ENCODE measurements around the gene FNDC5.

Gene FNDC5

DNA sequence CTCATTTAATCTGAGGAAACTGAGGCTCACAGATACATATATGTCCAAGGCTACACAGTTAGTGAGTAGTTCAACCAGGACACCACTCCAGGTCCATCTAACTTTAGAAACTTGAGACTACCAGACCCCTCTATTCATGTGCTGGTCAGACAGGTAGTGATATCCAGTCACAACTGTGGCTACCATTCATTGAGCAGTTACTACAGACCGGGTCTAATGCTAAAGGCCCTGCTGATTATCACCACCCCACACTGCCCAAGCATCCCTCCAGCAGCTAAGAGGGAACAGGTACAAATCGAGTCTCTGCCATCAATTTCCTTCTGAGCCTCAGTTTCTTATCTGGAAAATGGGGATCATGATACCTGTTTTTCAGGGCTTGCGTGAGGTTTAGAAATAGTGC, 20.9 kb upstream of the FNDC5 start:
- H3K27ac ChIP-seq, result no peak overlapping the region
- TF ChIP-seq, protein P1, sequence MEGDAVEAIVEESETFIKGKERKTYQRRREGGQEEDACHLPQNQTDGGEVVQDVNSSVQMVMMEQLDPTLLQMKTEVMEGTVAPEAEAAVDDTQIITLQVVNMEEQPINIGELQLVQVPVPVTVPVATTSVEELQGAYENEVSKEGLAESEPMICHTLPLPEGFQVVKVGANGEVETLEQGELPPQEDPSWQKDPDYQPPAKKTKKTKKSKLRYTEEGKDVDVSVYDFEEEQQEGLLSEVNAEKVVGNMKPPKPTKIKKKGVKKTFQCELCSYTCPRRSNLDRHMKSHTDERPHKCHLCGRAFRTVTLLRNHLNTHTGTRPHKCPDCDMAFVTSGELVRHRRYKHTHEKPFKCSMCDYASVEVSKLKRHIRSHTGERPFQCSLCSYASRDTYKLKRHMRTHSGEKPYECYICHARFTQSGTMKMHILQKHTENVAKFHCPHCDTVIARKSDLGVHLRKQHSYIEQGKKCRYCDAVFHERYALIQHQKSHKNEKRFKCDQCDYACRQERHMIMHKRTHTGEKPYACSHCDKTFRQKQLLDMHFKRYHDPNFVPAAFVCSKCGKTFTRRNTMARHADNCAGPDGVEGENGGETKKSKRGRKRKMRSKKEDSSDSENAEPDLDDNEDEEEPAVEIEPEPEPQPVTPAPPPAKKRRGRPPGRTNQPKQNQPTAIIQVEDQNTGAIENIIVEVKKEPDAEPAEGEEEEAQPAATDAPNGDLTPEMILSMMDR (conservative IDR thresholded peaks at IDR 0.05), result no peak

DNA sequence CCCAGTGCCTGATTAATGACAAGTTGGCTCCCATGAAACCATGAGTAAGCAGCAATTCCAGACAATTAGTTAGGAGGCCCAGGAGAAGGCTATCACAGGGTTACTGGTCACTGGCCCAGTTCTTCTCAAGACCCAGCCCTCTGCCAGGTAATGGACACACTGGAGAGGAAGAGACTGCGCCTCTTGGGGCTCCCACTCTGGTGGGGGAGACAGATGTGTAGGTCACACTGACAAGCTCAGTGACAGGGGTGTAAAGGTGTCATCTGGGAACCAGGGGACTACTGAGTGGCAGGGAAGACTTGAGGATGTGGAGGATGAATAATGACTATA, 20.5 kb upstream of the FNDC5 start:
- TF ChIP-seq, protein P1 (conservative IDR thresholded peaks at IDR 0.05), result no peak

DNA sequence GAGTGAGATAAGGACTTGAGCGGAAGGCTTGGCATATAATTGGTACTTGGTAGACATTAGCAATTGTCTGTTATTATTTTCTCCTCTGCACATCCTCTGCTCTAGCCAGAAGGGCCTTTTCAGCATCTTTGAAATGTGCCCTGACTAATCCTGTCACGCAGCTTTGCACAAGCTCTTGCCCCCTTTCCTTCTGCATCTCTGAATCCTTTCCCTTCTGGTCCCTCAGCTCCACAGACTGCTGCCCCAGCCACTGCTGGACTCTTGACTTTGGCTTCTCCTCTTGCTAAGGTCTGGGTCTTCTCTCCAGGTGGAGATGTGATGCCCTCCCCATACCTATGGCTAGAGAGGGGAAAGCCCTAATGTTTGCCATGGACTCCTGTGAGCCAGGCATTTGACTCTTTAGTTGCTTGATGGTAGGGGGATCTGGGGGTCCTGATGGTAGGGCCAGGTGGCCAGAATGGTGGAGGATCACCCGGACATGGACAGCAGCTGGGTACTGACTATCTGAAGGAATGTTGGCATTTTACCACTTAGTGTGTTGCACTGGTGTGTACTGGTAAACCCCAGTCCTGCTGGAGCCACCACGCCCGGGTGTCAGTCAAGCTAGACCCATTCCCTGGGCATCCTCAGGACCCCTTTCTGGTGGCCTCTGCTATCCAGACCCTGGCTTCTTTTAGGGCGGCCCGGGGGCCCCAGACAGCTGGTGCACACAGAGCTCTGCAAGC, 20.0 kb upstream of the FNDC5 start:
- TF ChIP-seq, protein P1 (conservative IDR thresholded peaks at IDR 0.05), result no peak
- H3K27ac ChIP-seq, result no peak overlapping the region

More for the DNA sequence above, 20.5 kb upstream of the FNDC5 start:
- no peak overlapping the region for H3K27ac ChIP-seq

DNA sequence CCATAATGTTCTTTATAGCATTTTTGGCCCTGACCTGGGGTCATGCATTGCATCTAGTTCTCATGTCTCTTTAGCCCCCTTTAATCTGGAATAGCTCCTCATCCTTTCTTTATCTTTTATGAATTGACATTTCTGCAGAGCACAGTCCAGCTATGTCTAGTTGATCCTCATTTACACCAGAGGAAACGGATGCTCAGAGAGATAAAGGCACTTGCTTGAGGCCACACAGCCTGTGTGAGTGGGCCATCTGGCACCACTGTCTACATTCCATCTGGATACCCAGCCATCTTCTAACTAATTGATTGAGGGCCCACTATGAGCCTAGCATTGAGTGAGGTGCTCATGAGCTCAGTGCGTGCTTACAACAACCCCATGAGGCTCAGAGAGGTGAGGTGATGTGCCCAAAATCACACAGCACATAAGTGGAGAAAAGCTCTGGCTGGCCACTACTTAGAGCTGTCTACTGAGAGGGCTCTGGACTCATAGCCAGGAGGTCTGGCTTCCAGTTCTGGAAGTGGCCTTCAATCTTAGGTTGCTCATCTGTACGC, 19.1 kb upstream of the FNDC5 start:
- TF ChIP-seq, protein P1 (conservative IDR thresholded peaks at IDR 0.05), result no peak
- no peak overlapping the region for H3K27ac ChIP-seq

DNA sequence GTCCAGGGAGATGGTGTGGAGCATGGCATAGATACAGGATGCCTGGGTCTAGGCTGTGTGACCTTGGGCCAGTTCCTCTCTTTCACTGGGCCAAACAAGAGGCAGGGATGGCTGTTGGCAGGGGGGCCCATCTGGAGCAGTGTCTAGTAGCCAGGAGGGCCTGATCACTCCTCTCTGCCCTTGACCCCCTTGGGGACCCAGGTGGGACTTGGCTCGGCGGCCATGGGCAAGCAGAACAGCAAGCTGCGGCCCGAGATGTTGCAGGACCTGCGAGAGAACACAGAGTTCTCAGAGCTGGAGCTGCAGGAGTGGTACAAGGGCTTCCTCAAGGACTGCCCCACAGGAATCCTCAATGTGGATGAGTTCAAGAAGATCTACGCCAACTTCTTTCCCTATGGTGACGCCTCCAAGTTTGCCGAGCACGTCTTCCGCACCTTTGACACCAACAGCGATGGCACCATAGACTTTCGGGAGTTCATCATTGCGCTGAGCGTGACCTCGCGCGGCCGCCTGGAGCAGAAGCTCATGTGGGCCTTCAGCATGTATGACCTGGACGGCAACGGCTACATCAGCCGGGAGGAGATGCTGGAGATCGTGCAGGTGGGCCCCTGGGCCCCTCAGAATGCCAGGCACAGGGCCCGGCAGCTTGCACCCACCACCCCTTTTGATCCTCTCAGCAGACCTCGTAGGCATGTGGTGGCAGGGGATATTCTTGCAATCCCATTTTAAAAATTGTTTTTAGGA, 18.1 kb upstream of the FNDC5 start:
- H3K27ac ChIP-seq, result no peak overlapping the region
- TF ChIP-seq, protein P1 (conservative IDR thresholded peaks at IDR 0.05), result no peak

DNA sequence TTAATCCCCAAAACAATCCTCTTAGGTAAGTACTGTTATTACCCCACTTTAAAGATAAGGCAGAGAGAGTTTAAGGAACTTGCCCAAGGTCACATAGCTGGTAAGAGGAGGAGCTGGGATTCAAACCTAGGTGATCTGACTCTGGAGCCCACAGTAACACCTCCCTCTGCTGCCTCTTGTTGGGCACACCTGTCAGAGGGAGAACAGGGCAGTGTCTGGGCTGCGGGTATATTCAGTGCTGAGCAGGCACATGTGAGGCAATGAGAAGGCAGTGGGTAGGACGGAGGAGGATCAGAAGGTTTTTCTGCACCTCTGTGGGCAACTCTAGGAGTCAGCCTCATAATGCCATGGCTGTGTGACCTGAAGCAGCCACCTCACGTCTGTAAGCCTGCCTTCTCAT, 17.4 kb upstream of the FNDC5 start:
- TF ChIP-seq, protein P1 (conservative IDR thresholded peaks at IDR 0.05), result no peak
- H3K27ac ChIP-seq, result no peak overlapping the region

DNA sequence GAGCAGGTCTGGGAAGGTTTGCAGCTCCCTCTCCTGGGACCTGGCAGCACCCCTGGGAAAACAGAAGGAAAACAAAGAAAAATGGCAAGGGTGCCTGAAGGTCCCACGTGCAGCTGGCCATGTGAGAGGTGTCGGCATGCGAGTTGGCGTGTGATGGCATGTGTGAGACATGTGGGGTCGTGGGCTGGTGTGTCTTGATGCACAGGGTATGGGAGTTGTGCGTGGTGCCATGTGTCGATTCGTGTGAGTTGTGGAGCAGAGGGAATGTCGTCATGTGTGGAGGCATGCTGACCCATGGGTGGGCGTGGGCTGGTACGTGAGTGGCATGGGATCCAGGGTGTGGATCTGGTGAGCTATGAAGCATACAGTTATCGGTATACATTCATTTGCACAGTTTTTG, 16.9 kb upstream of the FNDC5 start:
- TF ChIP-seq, protein P1 (conservative IDR thresholded peaks at IDR 0.05), result no peak
- H3K27ac ChIP-seq, result no peak overlapping the region
